ENCODE measurements around the gene C3AR1.

DNA sequence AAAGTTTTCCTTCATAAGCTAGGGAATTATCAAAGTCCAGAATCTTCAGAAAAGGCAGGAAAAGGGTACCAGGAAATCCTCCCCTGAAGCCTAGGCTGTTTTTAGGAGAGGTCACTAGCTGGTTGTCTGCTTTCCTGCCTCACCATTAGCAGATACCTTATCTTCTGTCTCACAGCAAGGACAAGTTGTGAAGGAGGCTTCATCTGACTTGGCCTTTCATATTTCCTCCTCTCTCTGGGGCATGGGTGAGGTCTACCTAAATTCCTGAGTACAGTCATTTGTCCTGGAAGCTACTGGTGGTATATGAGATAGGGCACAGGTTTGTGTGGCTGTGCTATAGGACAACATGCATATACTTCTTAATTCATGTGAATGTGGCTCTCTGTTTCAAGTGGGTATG is 31.4 kb downstream of the C3AR1 start:
- TF ChIP-seq GATA2 (IDR thresholded peaks at IDR 0.05; ENCODE audit: low read depth, low read length) (no peak), GATA3 (IDR thresholded peaks at IDR 0.05; ENCODE audit: low read depth, low read length) (no peak)

Measured in SH-SY5Y (cell line).